Diencephalon (tissue), 1 donor: ENCODE data around the gene DEUP1. TPM values are rescaled to one million over a fixed set of nuclear protein-coding genes. Genes with fewer than 3 reads are reported as not detected.

Experiments used
- total RNA-seq: library from RNA; depleted of rRNA; stranded (reverse); fragments of >200 nt; gene quantifications from one replicate; pipeline ENCODE4 v1.2.3, GENCODE V29; 2014

Gene DEUP1, protein sequence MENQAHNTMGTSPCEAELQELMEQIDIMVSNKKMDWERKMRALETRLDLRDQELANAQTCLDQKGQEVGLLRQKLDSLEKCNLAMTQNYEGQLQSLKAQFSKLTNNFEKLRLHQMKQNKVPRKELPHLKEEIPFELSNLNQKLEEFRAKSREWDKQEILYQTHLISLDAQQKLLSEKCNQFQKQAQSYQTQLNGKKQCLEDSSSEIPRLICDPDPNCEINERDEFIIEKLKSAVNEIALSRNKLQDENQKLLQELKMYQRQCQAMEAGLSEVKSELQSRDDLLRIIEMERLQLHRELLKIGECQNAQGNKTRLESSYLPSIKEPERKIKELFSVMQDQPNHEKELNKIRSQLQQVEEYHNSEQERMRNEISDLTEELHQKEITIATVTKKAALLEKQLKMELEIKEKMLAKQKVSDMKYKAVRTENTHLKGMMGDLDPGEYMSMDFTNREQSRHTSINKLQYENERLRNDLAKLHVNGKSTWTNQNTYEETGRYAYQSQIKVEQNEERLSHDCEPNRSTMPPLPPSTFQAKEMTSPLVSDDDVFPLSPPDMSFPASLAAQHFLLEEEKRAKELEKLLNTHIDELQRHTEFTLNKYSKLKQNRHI
- total RNA-seq, result 1.8 TPM

DNA sequence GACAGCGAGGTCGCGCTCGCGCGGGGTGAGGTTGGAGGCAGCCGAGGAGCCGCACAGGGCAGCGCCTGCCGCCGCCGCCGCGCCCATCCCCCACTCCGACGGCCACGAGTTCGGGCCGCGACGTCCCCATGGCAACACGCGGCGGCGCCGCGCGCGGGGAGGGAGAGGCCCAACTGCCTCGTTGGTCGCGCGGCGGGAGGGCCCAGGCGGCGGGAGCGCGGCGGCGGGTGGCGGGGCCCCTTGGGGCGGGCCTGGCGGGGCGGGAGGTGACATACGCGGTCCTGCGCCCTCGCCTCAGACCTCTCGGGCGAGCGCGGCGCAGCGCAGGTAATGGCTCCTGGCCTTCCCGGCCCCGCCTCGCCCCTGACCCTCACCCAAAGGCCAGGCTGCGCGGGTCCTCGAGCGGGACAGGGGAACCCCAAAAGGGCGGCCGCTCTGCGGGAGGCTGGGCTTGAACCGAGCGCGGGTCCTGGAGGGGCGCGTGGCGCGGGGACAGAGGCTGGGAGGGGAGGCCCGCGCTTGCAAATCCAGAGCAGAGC lies at the start of gene DEUP1:
Gene DEUP1, plus strand, starts transcription at position 297 of the 539 bp plus-strand sequence. CDS start 1,518 bp downstream, outside the sequence.

Other genes with a start within 250 kb of the DEUP1 start
- gene SLC36A4, start 132.8 kb upstream of the DEUP1 start, total RNA-seq, result 42.0 TPM
- gene SMCO4, start 212.6 kb downstream of the DEUP1 start, total RNA-seq, result 8.1 TPM